ENCODE data around the gene EPB41L1.

The EPB41L1 gene

DNA sequence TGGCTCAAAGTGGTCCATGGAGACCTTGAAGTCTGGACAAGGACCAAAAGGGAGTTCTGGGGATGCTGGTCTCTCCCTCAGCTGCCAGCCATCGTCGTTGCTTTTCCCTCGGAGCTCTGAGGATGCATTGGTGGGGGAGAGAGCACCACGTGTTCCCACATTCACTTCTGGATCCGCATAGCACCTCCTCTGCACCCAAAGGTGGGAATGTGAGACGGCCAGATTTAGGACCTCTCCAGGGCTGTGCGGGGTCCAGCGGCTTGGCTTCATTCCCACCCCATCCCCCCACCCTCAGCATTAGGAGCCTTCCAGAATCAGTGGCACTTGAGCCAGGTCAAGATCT lies 1.1 kb downstream of the EPB41L1 start:
- DNase-seq (ENCODE audit: low read depth in 2 of 2) = no peak

DNA sequence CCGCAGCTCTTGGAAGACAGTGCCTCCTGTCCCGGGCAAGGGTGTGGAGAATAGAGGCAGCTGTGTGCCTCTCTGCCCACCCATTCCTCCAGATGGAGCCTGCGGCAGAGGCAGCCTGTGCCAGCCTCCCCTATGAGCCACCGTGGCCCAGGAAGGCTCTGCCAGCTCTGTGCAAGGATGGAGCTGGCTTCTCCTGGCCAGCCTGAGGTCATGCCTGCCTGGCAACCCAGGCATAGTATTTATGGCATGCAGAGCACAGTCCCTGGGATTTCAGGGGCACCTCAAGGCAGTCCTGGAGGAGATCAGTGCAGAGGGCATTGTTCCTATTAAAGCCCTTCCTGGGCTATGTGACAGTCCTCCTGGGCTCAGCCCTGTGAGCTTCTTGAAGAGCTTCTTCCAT lies 1.5 kb downstream of the EPB41L1 start:
- DNase-seq (ENCODE audit: low read depth in 2 of 2) = no peak

DNA sequence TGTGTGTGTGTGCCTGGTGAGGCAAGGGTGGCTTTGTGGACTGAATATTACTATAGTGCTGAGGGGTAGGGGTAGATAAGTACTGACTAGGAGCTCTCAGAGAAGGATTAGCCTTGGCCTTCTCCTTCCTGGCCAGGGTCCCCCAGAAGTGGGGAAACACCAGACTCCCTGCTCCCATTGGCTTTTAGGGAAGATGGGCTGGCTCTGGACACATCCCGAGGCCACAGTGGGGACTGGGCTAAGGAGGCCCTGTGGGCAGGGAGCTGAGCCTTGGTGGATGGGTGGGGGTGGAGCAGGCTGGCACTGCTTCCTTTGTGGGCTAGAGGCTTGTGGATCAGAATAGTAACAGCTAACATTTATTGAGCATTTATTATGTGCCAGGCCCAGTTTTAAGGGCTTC lies 3.1 kb downstream of the EPB41L1 start:
- no peak for DNase-seq (ENCODE audit: low read depth in 2 of 2)

DNA sequence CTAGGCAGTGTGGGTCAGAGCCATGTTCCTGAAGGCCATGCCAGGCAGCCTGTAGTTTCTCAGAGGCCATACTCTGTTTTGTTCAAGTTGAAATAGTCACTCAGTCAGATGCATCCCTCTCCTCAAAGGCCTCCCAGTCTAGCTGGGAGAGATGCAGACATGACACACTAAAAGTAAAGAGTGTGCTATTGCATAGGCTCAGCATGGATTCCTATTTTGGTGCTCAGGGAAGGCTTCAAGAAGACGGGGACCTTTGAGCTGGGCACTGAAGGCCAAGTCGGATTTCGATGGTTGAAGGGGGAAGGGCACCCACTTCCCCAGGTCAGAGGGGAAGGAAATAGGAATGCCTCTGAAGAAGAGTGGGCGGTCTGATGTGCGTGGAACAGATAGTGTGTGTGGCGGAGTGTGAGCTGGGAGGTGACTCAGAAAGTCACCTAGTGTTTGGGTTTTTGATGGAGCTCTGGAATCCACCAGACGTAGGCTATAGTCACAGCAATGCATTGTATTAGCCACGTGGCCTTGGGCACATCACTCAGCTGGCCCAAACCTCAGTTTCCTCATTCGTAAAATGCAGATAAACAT lies 3.7 kb downstream of the EPB41L1 start:
- no peak for DNase-seq (ENCODE audit: low read depth in 2 of 2)

DNA sequence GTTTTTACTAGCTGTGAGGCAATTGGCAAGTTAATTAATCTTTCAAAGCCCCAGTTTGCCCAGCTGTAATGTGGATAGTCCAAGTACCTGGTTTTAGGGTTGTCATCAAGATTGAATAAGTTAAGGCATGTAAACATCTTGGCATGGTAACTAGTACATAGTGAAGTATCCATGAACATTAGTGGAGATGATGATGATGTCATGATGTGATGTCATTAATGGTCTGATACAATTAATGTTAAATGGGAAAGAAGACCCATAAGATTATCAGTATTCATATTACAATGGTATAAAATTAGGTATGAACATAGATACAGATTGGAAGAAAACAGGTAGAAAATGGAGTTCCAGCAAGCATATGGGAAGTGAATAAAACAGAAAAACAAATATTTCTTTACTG lies 5.3 kb downstream of the EPB41L1 start:
- no peak for DNase-seq (ENCODE audit: low read depth in 2 of 2)

DNA sequence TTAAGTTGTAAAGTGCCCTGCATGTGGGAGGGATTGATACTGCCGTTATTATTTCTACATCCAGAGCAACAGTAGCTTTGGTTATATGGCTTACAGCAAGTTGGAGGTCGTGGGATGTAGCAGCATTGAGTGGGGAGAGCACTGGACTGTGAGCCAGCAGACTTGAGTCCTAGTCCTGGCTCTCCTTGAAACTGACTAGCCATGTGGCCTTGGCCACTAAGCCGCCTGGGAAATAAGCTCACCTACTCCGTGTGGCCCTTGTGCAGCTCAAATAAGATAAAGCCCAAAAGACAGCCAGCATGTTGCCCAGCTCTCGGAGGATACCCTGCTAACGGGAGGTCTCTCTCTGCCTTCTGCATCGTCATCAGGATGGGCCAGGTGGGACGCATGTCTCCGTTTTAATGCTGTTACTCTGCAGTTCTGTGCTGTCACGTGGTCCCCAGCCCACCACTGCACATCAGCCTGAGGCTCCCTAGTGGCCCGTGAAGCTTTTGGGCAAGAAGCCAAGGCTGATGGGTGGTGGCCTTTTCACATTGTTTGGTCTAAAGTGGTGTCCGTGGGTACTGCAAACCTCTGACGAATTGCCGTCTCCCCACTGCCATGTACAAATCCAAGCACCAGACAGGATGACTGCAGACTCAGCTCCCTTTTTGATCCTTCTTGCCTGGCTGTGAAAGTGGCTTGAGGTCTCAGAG lies 7.9 kb downstream of the EPB41L1 start:
- DNase-seq (ENCODE audit: low read depth in 2 of 2) = no peak

DNA sequence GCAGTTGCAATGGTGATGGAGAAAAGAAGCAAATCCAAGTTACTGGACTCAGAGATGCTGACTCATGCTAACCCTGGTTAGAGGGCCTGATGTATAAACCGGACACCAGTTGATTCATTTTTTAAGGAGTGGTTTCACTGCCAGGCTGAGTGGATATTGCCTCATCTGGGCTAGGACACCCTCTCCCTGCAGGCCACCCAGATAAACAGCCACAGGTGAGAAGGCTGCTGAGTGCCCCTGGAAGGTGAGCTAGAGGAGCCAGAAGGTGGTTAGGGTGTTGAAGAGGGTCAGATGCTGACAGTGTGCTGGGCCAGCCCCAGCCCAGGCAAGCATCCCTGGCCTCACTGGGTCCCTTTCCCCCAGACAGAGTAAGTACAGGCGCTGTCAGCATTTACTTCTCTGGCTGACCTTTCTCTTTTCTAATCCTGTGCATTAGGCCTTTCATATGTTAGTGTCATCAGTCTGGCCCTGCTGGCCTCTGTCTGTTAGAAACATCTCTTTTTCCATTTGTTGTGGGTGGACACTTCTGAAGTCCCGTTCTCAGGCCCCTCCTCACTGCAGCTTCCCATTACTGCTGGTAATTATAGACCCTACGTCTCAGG lies 13.5 kb downstream of the EPB41L1 start:
- no peak for DNase-seq (ENCODE audit: low read depth in 2 of 2)

DNA sequence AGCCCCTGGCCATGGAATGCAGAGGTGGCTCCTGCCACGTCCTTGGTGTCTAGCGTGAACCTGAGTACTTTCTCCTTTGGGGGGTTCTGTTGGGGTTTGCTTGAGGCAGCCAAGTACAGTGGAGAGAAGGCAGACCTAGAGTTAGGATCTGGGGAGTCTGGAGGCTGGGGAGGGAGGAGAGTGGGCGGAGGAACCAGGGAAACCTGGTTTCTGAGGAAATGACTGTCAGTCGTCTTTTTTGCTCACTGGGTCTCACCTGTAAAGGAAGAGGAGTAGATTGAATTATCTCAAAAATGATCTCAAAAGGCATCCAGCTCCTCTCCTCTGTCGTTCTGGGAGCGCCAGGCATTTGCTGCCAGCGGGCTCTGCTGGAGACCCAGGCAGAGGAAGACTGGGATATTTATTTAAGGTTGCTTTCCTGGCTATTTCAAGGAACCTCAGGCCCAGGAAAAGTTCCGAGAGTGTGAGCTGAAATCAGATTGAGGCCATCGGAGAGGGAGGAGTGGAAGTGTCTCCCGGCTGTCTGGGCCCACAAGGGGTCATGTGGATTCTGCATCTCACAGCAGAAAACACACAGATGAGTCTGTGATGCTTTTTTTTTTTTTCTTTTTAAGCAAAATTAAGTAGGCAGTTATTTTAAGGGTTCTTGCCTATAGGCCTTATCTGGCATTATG lies 16.1 kb downstream of the EPB41L1 start:
- no peak for DNase-seq (ENCODE audit: low read depth in 2 of 2)

DNA sequence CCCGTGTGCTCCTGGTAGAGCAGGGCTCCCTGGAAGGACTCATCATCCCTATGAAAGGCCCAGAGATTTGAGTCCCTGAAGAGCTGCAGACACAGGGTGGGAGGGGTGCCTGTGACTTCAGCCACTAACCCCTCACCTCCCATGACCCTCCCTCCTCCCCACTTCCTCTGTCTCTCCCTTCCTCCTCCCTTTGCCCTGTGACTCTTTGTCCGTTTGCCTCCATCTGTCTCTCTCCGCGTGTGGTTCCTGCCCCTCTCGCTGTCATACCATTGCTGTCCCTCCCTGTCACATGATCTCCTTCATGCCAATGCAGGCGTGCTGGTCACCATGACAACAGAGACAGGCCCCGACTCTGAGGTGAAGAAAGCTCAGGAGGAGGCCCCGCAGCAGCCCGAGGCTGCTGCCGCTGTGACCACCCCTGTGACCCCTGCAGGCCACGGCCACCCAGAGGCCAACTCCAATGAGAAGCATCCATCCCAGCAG lies 19.0 kb downstream of the EPB41L1 start:
- DNase-seq (ENCODE audit: low read depth in 2 of 2) = no peak

DNA sequence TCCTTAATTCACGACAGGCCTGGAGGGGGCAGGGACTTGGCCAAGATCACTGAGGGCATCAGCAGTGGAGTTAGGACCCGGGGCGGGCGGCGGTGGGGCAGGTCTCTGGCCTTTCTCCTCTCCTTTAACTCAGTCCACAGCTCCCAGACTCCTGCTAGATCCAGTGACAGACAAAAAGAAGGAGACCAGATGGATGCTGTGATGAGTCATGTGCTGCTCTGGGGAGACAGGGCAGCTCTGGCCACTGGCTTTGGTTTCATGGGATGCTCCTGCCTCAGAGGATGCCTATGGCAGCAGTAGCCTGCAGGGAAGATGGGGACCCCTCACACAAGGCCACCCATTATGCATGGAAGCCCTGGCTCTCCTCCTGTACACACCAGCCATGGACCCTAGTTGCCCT lies 20.5 kb downstream of the EPB41L1 start:
- no peak for DNase-seq (ENCODE audit: low read depth in 2 of 2)

DNA sequence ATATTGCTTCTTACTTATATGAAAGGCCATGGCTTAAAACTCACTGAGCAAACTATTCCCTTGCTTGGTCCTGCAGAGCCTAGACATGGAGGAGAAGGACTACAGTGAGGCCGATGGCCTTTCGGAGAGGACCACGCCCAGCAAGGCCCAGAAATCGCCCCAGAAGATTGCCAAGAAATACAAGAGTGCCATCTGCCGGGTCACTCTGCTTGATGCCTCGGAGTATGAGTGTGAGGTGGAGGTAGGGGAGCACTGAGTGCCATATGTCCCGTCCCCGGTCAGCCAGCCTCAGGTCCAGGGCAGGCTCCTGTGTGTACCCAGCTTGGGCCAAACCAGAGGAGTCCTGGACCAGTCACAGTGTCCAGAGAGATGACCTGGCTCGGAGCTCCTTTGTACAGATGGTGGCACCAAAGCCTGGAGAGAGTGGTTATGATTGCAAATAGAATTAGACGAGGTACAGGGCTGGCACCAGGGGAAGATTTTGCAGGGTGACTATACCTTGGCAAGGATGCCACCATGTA lies 21.0 kb downstream of the EPB41L1 start:
- DNase-seq (ENCODE audit: low read depth in 2 of 2) = no peak

DNA sequence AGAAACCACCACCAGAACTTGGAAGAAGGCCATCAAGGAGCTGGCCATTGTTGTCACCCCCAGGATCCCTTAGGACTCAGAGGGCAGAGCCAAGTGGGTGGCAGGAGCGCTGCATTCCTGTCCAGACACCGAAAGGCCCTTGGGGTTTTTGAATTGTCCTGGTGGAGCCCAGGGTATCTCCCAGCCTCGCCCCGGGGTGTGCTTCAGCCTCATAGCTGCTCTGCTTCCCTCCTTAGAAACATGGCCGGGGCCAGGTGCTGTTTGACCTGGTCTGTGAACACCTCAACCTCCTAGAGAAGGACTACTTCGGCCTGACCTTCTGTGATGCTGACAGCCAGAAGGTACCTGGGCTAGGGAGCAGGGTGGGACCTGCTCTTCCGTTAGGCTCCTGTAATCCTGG lies 23.2 kb downstream of the EPB41L1 start:
- no peak for DNase-seq (ENCODE audit: low read depth in 2 of 2)

DNA sequence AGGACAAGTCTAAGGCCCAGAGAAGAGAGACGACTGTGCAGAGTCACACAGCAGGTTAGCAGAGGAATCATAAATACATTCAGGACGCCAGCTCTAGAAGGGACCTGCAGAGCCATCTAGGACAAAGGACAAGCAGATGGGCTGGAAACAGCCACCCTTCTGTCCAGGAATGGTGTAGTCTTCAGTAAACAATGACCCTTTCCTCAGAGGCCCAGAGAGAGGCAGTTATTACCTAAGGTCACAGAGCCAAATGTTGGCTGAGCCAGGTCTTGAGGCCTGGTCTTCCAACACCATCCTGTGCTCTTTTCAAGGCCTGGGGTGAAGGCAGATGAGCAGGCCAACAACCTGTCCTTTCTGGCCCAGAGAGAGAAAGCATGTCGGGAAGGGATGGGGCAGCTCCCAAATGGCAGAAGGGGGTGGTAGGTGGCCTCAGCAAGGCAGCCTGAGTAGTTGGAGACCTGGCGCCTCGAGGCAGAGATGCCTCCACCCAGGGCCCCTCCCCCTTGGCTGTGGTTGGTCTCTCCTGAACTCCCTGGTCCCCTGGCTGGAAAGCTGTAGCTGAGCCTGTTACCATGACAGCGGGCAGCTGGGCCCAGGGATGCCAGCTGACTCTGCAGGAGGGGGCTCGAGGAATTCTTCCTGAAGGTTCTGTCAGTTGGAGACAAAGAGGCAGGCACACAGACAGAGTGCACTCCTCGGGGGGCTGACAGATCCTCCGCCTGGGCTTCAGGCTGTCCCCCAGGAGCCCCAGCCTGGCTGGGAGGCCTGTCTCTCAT lies 24.8 kb downstream of the EPB41L1 start:
- DNase-seq (ENCODE audit: low read depth in 2 of 2) = no peak

DNA sequence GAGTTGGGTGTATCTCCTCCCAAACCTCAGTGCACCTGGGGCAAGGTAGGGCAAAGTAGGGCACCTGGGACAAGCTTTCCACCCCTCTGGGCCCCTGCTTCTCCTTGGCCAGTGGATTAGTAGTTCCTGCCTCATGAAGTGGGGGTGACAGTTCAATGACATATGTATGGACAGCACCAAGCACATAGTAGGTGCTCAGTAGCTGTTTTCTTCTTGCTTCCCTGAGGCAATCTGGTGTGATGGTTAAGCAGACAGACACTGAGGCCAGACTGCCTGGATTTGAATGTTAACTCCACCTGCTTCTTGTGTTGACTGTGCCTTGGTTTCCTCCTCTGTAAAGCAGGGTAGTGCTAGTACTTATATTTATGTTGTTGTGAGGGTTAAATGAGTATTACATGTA lies 25.8 kb downstream of the EPB41L1 start:
- DNase-seq (ENCODE audit: low read depth in 2 of 2) = no peak

DNA sequence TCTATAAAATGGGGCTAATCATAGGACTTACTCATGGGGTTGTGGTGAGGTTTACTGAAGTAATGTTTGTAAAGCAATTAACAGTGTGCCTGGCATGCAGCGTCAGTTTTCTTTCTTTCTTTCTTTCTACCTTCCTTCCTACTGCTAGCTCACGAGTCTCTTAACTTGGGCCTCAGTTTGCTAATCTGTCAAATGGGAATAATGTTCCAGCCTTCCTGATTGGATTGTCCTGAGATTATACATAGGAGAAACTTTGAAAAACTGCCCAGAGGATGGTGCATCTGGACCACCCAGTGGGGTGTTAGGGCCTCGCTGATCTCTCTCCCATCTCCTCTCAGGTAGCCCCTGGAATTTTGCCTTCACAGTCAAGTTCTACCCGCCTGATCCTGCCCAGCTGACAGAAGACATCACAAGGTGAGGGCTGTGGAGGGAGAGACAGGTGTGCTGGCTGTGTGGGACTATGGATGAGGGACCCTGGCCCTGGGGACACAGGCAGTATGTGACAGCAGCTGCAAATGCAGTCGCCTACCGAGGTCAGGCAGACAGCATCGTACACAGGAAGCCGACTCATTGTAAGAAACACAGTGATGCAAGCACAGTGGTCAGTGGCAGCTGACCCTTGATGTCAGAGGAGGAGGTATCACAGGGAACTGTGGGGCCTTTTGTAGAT lies 27.5 kb downstream of the EPB41L1 start:
- DNase-seq (ENCODE audit: low read depth in 2 of 2) = no peak

DNA sequence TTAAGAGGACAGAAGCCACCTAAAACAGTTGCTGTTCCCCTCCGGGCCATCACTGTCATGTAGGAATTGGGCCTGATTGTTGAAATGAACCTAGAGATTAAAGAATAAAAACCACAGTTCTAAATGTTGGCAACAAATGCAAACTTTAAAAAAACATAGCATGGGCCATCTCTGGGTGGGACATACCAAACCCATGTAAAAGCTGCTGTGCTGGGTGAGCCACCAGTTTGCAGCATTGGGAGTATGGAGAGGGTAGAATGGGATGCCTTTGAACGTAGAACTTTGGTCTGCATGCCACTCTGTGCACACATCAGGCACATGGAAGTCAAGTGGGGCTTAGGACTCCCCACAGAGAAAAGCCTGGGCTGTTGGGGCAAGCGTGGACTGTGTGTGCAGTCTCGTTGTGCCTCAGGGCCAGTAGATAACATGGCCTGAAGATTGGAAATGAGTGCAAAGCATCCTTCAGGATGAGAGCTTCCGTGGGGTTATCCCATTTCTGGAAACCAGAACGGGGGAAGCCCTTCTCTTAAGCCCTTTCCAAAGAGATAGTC lies 28.1 kb downstream of the EPB41L1 start:
- no peak for DNase-seq (ENCODE audit: low read depth in 2 of 2)

DNA sequence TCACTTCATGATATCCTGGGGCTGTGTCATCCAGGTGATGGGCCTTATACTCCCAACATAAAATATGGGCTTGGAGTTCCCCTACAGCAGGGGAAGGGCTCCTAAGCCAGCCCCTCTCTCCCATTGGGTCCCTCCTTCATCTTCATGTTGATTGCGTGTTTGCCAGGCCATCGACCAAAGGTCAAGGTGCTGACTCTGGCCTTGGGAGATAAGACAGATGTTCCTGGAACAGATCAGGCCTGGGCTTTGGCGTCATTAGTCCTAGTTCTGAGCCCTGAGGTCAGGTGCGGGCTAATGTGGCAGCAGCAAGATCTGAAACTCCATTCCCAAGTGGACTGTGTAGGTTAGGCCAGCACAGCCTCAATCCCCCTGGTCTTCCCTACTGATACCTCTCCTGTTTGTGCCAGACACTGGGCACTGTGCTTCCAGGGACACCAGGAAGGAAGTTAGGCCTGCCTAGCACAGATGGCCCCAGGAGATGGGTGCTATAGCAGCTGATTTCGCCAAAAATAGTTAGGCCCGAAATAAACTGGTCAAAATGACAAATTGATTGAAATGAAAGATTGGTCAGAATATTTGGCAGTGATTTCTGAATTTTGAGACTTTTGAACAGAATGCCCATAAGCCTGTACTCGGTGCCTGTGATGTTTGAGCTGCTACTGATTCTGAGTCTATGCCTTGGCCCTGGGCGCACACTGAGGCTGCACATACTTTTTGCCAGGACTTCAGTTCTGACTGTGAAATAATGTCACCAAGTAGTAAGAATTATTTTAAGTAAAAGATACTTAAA lies 28.8 kb downstream of the EPB41L1 start:
- DNase-seq (ENCODE audit: low read depth in 2 of 2) = no peak

DNA sequence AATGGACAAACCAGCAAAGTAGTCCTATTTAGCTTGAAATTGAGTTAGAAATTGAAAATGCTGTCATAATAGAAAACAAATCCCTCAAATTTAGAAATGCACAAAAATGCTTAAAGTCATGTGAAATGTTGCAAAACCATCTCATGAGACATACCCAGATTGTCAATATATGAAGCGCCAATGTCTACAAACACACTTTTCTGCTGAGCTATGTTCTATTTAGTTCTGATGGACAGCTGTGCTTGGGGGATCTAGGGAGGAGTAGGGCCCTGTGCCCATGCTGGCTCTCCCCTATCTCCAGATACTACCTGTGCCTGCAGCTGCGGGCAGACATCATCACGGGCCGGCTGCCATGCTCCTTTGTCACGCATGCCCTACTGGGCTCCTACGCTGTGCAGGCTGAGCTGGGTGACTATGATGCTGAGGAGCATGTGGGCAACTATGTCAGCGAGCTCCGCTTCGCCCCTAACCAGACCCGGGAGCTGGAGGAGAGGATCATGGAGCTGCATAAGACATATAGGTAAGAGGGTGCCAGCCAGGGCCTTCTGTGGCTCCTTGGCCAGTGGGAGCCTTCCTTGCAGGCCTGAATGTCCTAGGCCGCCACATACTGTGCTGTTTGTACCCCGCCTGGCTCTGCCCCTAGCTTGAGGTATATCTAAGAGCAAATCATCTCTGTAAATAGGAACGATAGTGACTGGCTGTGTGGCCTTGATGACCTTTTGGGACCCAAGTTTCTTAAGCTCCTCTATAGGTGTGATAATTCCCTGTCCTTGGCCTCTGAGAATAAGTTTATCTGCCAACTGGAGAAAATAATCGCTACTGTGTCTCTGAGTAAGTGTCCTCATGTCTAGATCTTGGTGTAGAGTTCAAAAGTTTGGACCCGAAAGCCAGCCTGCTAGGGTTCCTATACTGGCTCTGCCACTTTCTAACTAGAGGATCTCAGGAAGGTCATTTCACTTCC lies 30.6 kb downstream of the EPB41L1 start:
- no peak for DNase-seq (ENCODE audit: low read depth in 2 of 2)

Data from stimulated activated CD8-positive, alpha-beta memory T cell treated with anti-CD3 and anti-CD28 coated beads, Interleukin-15, amount 100 ng/mL, for 4 hours (primary cell).